GM12865 (cell line): ENCODE data around the gene MAP6.

Source experiments
- DNase-seq: peaks from one replicate; pipeline ENCODE4 v3.0.0; 2010; ENCODE audit warnings: low read depth
- H3K4me3 ChIP-seq: 2 replicates; pipeline ENCODE4 v1.5.1; 2011; ENCODE audit warnings: mild to moderate bottlenecking, low read depth, low read length, control low read depth
- TF ChIP-seq, protein P1 (sequence below): IDR thresholded peaks from 2 replicates; pipeline ENCODE4 v1.5.1; 2011; ENCODE audit warnings: low read length, control low read depth, low read depth, inconsistent platforms; ENCODE audit not compliant: insufficient read depth; ENCODE audit errors: missing control alignments

The MAP6 gene

DNA sequence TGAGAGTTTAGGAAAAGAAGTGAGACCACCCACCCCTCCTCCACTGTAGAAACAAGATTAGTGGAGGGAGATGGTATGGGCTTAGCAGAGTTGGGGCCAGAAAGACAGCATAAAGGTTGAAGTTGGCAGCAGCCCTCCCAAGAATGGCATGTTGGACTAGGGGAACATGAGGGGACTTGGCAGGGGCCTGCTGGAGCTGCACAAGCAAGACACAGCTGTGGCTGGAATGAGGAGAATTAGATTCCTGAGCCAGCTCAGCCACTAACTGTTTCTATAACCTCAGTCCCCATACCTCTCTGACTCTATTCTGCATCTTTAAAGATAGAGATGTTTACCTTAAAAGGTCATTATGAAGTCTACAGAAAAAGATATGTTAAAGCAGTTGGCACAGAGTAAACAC is 13.2 kb downstream of the MAP6 start:
- no peak overlapping the region for H3K4me3 ChIP-seq
- TF ChIP-seq, protein P1, sequence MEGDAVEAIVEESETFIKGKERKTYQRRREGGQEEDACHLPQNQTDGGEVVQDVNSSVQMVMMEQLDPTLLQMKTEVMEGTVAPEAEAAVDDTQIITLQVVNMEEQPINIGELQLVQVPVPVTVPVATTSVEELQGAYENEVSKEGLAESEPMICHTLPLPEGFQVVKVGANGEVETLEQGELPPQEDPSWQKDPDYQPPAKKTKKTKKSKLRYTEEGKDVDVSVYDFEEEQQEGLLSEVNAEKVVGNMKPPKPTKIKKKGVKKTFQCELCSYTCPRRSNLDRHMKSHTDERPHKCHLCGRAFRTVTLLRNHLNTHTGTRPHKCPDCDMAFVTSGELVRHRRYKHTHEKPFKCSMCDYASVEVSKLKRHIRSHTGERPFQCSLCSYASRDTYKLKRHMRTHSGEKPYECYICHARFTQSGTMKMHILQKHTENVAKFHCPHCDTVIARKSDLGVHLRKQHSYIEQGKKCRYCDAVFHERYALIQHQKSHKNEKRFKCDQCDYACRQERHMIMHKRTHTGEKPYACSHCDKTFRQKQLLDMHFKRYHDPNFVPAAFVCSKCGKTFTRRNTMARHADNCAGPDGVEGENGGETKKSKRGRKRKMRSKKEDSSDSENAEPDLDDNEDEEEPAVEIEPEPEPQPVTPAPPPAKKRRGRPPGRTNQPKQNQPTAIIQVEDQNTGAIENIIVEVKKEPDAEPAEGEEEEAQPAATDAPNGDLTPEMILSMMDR: no peak
- DNase-seq: no peak

DNA sequence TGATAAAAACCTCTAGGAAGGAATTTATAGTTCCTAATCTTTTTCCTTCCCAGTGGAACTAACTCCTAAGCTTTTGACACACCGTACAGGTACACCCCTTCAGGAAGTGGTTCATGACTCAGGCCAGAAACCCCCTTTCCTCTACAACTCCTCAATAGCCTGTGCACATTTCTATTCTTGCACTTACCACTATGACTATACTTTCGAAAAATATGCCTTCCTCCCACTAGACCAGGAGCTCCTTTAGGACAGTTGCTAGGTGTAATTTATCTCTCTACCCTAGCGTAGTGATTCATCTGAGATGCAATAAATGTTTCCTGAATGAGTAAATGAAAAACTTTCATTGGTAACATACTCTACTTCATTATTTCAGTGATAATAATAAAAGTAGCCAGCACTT is 14.5 kb downstream of the MAP6 start:
- peak; percentile 71 for DNase-seq
- TF ChIP-seq, protein P1: no peak
- no peak overlapping the region for H3K4me3 ChIP-seq

DNA sequence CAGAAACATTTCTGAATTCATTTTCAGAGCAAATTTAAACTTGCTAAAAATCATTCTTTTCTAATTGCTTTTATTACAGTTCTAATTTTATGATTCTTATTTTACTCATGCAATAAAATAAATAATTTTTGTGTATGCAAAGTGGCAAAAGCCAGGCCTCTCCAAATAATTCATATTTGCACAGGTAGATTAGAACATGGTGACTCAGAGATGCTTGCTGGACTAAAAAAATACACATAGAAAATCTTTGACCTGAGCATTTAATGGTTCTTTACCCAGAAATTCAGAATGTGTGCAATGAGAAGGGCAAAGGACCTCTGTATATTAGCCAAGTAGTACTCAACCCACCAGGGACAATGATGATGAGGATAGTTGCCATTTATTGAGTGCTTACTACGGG is 15.3 kb downstream of the MAP6 start:
- TF ChIP-seq, protein P1: no peak
- DNase-seq: no peak
- H3K4me3 ChIP-seq: no peak overlapping the region

DNA sequence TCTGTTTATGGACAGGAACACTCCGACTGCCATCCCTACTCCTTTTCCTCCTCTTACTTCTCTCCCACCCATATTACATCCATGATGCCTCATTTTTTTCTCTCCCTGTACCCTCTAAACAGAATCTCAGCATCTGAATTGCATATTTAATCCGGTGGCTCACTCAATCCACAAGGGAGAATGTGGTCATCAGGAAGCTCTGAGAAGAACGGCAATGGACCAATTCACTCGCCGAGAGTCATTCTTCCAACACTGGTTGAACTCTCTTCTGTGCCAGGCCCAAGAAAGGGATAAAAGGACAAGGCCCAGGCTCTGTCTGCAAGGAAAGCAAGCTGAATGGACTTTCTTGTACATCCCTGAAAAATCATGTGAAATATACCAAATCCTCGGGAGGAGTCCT is 15.9 kb downstream of the MAP6 start:
- H3K4me3 ChIP-seq: no peak overlapping the region
- no peak for DNase-seq
- TF ChIP-seq, protein P1: no peak

DNA sequence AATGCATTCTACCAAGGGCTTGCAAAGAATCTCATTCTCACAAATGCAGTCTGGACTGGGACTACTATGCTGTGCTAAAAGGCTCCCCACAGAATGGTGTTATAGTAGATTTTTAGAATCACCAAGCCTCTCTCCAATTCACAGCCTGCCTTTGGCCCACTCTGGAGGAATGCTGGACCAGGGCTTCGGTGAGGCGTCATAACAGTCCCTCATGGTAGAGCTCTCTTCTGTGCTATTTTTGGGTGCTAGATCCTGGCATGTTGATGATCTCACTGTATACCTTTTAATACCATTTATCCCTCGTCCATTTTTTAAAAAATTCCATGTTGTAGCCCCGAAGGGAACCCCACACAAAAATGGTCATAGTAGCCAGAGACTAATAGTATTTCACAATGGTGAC is 17.6 kb downstream of the MAP6 start:
- H3K4me3 ChIP-seq: no peak overlapping the region
- TF ChIP-seq, protein P1: no peak
- no peak for DNase-seq

DNA sequence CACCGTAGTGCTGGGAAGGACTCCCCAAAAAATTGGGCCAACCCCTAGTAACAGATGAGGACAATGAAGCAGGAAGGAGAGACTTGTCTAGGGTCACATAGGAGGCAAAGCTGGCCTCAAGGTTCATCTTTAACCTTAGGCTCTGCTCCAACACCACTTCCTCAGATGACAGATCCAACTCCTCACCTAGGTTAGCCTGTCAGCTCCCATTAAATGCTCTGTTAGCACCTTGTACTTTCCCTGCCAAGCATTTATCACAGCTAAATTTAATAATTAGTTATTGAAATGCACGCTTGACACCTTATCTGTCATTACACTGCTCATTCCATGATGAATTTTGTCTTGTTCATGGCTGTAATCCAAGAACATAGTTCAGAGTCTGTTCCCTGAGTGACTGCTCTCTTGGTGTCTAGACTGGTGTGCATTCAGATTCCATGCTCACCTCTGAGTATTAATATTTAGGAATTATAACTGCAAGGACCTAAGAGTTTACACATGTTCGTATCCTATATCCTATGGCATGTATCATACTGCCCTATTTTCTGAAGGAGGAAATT is 18.6 kb downstream of the MAP6 start:
- TF ChIP-seq, protein P1: no peak
- H3K4me3 ChIP-seq: no peak overlapping the region
- DNase-seq: no peak

DNA sequence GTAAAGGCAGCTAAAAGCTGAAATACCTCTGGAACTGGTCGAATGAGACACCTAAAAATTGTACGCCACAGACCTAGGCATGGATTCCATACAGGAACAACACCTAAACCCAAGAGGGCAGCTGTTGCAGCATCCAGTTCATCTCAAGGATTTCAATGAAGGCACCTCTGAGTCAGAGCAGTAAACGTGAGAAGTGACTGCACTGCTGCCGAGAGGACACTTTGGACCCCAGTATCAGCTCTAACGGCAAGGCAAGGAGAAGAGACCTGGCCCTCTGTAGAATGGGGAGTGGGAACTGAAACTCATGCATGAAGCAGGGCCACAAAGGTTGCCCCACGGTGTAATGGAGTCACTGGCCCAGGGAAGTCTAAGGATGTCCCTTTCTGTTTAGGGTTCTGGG is 23.9 kb downstream of the MAP6 start:
- no peak for DNase-seq
- no peak overlapping the region for H3K4me3 ChIP-seq
- TF ChIP-seq, protein P1: no peak
